Left renal cortex interstitium (tissue), 4 donors: ENCODE measurements around the gene FEV. TPM values are rescaled to one million over a fixed set of nuclear protein-coding genes. Genes with fewer than 3 reads are reported as not detected.

Experiments
- DNase-seq, 4 donors: peaks; one replicate each; pipeline ENCODE4 v3.0.0-alpha.2; 2013; ENCODE audit warnings: low read depth in 4 of 4, low spot score in 2 of 4, missing footprints in 1 of 4
- polyA plus RNA-seq, 4 donors: library from polyadenylated mRNA; unstranded; fragments of 120-200 nt; gene quantifications; one replicate each; pipeline ENCODE4 v1.2.1, GENCODE V29; 2013; ENCODE audit not compliant: insufficient read length in 4 of 4

The FEV gene
- polyA plus RNA-seq, 4 donors = 0.13 TPM; not detected in 3

- no peak for DNase-seq
Observed at GRCh38 chr2:219017201-219017931, 32.4 kb upstream of the FEV start.

GRCh38 chr2:219016721-219017120 is 31.7 kb upstream of the FEV start:
- no peak for DNase-seq

- no peak for DNase-seq
Observed at GRCh38 chr2:219010873-219011272, 25.9 kb upstream of the FEV start.

GRCh38 chr2:219010162-219010756 is 25.3 kb upstream of the FEV start:
- no peak for DNase-seq

GRCh38 chr2:219009294-219009693 is 24.3 kb upstream of the FEV start:
- DNase-seq = no peak

GRCh38 chr2:219003979-219004378 is 19.0 kb upstream of the FEV start:
- no peak for DNase-seq

- DNase-seq = no peak
Observed at GRCh38 chr2:219003267-219003634, 18.3 kb upstream of the FEV start.

GRCh38 chr2:219002395-219003266 is 17.6 kb upstream of the FEV start:
- no peak for DNase-seq

GRCh38 chr2:219001577-219002394 is 16.8 kb upstream of the FEV start:
- DNase-seq = no peak

- DNase-seq = no peak
Observed at GRCh38 chr2:219001100-219001576, 16.2 kb upstream of the FEV start.

GRCh38 chr2:219000569-219000960 is 15.6 kb upstream of the FEV start:
- DNase-seq = no peak

GRCh38 chr2:218999881-219000568 is 15.0 kb upstream of the FEV start:
- DNase-seq = no peak

GRCh38 chr2:218999021-218999880 is 14.3 kb upstream of the FEV start:
- DNase-seq = no peak

- no peak for DNase-seq
Observed at GRCh38 chr2:218998414-218999002, 13.5 kb upstream of the FEV start.

- DNase-seq = no peak
Observed at GRCh38 chr2:218997731-218998130, 12.7 kb upstream of the FEV start.

- DNase-seq = no peak
Observed at GRCh38 chr2:218996937-218997336, 12.0 kb upstream of the FEV start.

GRCh38 chr2:218995972-218996711 is 11.2 kb upstream of the FEV start:
- DNase-seq = no peak

GRCh38 chr2:218995561-218995960 is 10.6 kb upstream of the FEV start:
- no peak for DNase-seq
